Breast epithelium (tissue), 4 donors: Measurements from ENCODE around the gene MED14. TPM values are rescaled to one million over a fixed set of nuclear protein-coding genes. Genes with fewer than 3 reads are reported as not detected.

ENCODE experiments used
- DNase-seq, 2 donors: peaks; one replicate each; pipeline ENCODE4 v3.0.0-alpha.2; 2019; ENCODE audit warnings: low spot score in 2 of 2
- H3K27ac ChIP-seq, 2 donors: fragments of 200-600 bp; sonication (generic) in 1 of 2; one replicate each; pipeline ENCODE4 v1.5.1; 2016 to 2019; ENCODE audit warnings: mild to moderate bottlenecking in 1 of 2
- H3K27me3 ChIP-seq, 2 donors: fragments of 200-600 bp; sonication (generic) in 1 of 2; one replicate each; pipeline versions ENCODE4 v1.5.1 to v1.6.0; 2017 to 2019; ENCODE audit warnings: control low read depth in 1 of 2, mild to moderate bottlenecking in 1 of 2
- H3K36me3 ChIP-seq: fragments of 200-600 bp; one replicate; pipeline ENCODE4 v1.5.1; 2019
- H3K4me1 ChIP-seq, 2 donors: fragments of 200-600 bp; sonication (generic); one replicate each; pipeline ENCODE4 v1.5.1; 2016 to 2019; ENCODE audit warnings: control low read depth in 1 of 2
- H3K4me3 ChIP-seq, 3 donors: fragments of 200-600 bp; sonication (generic); 1 replicate in 2 of 3; 2 replicates in 1 of 3; pipeline ENCODE4 v1.5.1; 2016 to 2019; ENCODE audit warnings: mild to moderate bottlenecking in 3 of 3, moderate library complexity in 2 of 3
- H3K9me3 ChIP-seq, 2 donors: fragments of 200-600 bp; sonication (generic) in 1 of 2; one replicate each; pipeline ENCODE4 v1.5.1; 2016 to 2019; ENCODE audit warnings: control low read depth in 1 of 2
- CTCF ChIP-seq, 3 donors: fragments of 450-650 bp; IDR thresholded peaks; one replicate each; pipeline ENCODE4 v1.5.1; 2016 to 2017; ENCODE audit warnings: antibody characterized with exemption in 3 of 3, mild to moderate bottlenecking in 3 of 3, moderate library complexity in 3 of 3
- POLR2A ChIP-seq: fragments of 450-650 bp; IDR thresholded peaks from one replicate; pipeline ENCODE4 v1.6.1; 2016; ENCODE audit warnings: antibody characterized with exemption, mild to moderate bottlenecking, moderate library complexity
- POLR2AphosphoS5 ChIP-seq, 3 donors: sonication (generic); formaldehyde crosslinking; IDR thresholded peaks; one replicate each; pipeline ENCODE4 v1.6.1; 2017; ENCODE audit warnings: antibody characterized with exemption in 3 of 3
- intact Hi-C: fragments of 100-400 bp; cut with DNase I; formaldehyde crosslinking; loops from one replicate; pipeline ENCODE4 v1.15.1; 2023; ENCODE audit warnings: low total_unique reads
- total RNA-seq, 3 donors: library from RNA; depleted of rRNA; stranded (reverse); fragments of >200 nt; gene quantifications; one replicate each; pipeline ENCODE4 v1.1.0, GENCODE V29; 2016

MED14 gene
- total RNA-seq, 3 donors from 2014 or later = 25.8 to 41.4 (median 33.8) TPM

- no peaks in the 10 kb centered on the region for H3K4me1 ChIP-seq
- H3K27ac ChIP-seq = no peak overlapping the region
- peaks cover 0 to 3% of the 10 kb centered on the region in 2 donors for H3K9me3 ChIP-seq
- peaks cover 0 to 53% of the 10 kb centered on the region in 2 donors for H3K27me3 ChIP-seq
- H3K36me3 ChIP-seq = peaks cover 4% of the 10 kb centered on the region
- no peak overlapping the region for H3K4me3 ChIP-seq
- DNase-seq = no peak
- TF ChIP-seq POLR2AphosphoS5 (IDR thresholded peaks at IDR 0.05) = no peak
- no peak for TF ChIP-seq CTCF (IDR thresholded peaks at IDR 0.05)
- no peak for TF ChIP-seq POLR2A
- intact Hi-C loops = no loop called here
Observed at GRCh38 chrX:40628506-40628905, 106.8 kb downstream of the MED14 start.

- TF ChIP-seq CTCF (IDR thresholded peaks at IDR 0.05) = no peak
- intact Hi-C loops = no loop called here
- Histone ChIP-seq H3K36me3 (peaks cover under 1% of the 10 kb centered on the region), H3K27ac (no peak overlapping the region), H3K4me3 (no peak overlapping the region), H3K4me1 (no peaks in the 10 kb centered on the region), H3K27me3 (peaks cover 0 to 45% of the 10 kb centered on the region in 2 donors), H3K9me3 (peaks cover 3 to 6% of the 10 kb centered on the region in 2 donors)
- DNase-seq = no peak
Observed at GRCh38 chrX:40625294-40625693, 110.0 kb downstream of the MED14 start.

- intact Hi-C loops = no loop called here
- no peak overlapping the region for H3K27ac ChIP-seq
- no peaks in the 10 kb centered on the region for H3K36me3 ChIP-seq
- peaks cover 3 to 6% of the 10 kb centered on the region in 2 donors for H3K9me3 ChIP-seq
- TF ChIP-seq CTCF (IDR thresholded peaks at IDR 0.05) (no peak), POLR2AphosphoS5 (IDR thresholded peaks at IDR 0.05) (no peak), POLR2A (no peak)
- no peak for DNase-seq
- peaks cover 0 to 43% of the 10 kb centered on the region in 2 donors for H3K27me3 ChIP-seq
- no peak overlapping the region for H3K4me3 ChIP-seq
- H3K4me1 ChIP-seq = no peaks in the 10 kb centered on the region
Observed at GRCh38 chrX:40623665-40624064, 111.7 kb downstream of the MED14 start.

- H3K9me3 ChIP-seq = peaks cover 3 to 6% of the 10 kb centered on the region in 2 donors
- H3K4me1 ChIP-seq = no peaks in the 10 kb centered on the region
- intact Hi-C loops = no loop called here
- H3K4me3 ChIP-seq = no peak within 1 kb of the TSS
- no peak for DNase-seq
- no peak for TF ChIP-seq CTCF (IDR thresholded peaks at IDR 0.05)
- no peak for TF ChIP-seq POLR2A
- TF ChIP-seq POLR2AphosphoS5 (IDR thresholded peaks at IDR 0.05) = no peak
- no peak within 1 kb of the TSS for H3K27ac ChIP-seq
- H3K36me3 ChIP-seq = no peaks in the 10 kb centered on the region
- peaks cover 0 to 48% of the 10 kb centered on the region in 2 donors for H3K27me3 ChIP-seq
Observed at GRCh38 chrX:40623139-40623536, 112.2 kb downstream of the MED14 start, which contains the start of gene MPC1L. Gene MPC1L (plus strand): TSS chrX:40623428. CDS start chrX:40623566, 138 bp downstream.

- H3K27me3 ChIP-seq = peaks cover 0 to 53% of the 10 kb centered on the region in 2 donors
- H3K4me3 ChIP-seq = no peak overlapping the region
- H3K36me3 ChIP-seq = no peaks in the 10 kb centered on the region
- DNase-seq = no peak
- no peaks in the 10 kb centered on the region for H3K4me1 ChIP-seq
- TF ChIP-seq POLR2A (no peak), POLR2AphosphoS5 (IDR thresholded peaks at IDR 0.05) (no peak), CTCF (IDR thresholded peaks at IDR 0.05) (no peak)
- no peak overlapping the region for H3K27ac ChIP-seq
- peaks cover 3 to 6% of the 10 kb centered on the region in 2 donors for H3K9me3 ChIP-seq
- intact Hi-C loops = no loop called here
Observed at GRCh38 chrX:40622479-40623138, 112.7 kb downstream of the MED14 start.
